Natural killer cell (primary cell): ENCODE measurements around the gene CARD11. TPM values are rescaled to one million over a fixed set of nuclear protein-coding genes. Genes with fewer than 3 reads are reported as not detected.

ENCODE experiments used
- ATAC-seq, 3 donors: fragments of 150-1000 bp in 2 of 3; fragments of 200-7000 bp in 1 of 3; cut with Tn5 transposase; 1 replicate in 1 of 3; 2 replicates in 2 of 3; pipeline ENCODE4 v1.10.0; 2021; ENCODE audit warnings: mild to moderate bottlenecking in 2 of 3, moderate library complexity in 2 of 3
- DNase-seq, 2 donors: peaks; one replicate each; pipeline versions ENCODE4 v3.0.0 to v3.0.0-alpha.2; 2013 to 2021; ENCODE audit warnings: mixed read lengths in 1 of 2
- H3K27ac ChIP-seq: one replicate; pipeline ENCODE4 v1.5.1; 2013; ENCODE audit warnings: mild to moderate bottlenecking, low read length
- H3K27me3 ChIP-seq: one replicate; pipeline ENCODE4 v1.6.1; 2013; ENCODE audit warnings: low read length; ENCODE audit not compliant: control insufficient read depth, insufficient read depth
- H3K36me3 ChIP-seq: one replicate; pipeline ENCODE4 v1.6.1; 2013; ENCODE audit warnings: low read length; ENCODE audit not compliant: control insufficient read depth, insufficient read depth
- H3K4me1 ChIP-seq: one replicate; pipeline ENCODE4 v1.6.1; 2013; ENCODE audit warnings: low read length; ENCODE audit not compliant: control insufficient read depth, insufficient read depth
- H3K4me3 ChIP-seq: one replicate; pipeline ENCODE4 v1.5.1; 2013; ENCODE audit warnings: low read length
- H3K9me3 ChIP-seq: one replicate; pipeline ENCODE4 v1.6.1; 2013; ENCODE audit warnings: low read length; ENCODE audit not compliant: control insufficient read depth, insufficient read depth
- H3K27ac Mint-ChIP-seq, 2 donors: one replicate each; pipeline ENCODE4 v1.8.0; 2022; ENCODE audit warnings: mild to moderate bottlenecking in 2 of 2, mixed read lengths in 2 of 2, moderate library complexity in 1 of 2
- H3K27me3 Mint-ChIP-seq, 2 donors: one replicate each; pipeline ENCODE4 v1.8.0; 2022; ENCODE audit warnings: low read depth in 2 of 2, mixed read lengths in 2 of 2
- H3K36me3 Mint-ChIP-seq: one replicate; pipeline ENCODE4 v1.8.0; 2022; ENCODE audit warnings: mixed read lengths
- H3K4me1 Mint-ChIP-seq, 2 donors: one replicate each; pipeline ENCODE4 v1.8.0; 2022; ENCODE audit warnings: mixed read lengths in 2 of 2
- H3K4me3 Mint-ChIP-seq: one replicate; pipeline ENCODE4 v1.8.0; 2022; ENCODE audit warnings: mild to moderate bottlenecking, moderate library complexity, mixed read lengths
- H3K9me3 Mint-ChIP-seq, 2 donors: one replicate each; pipeline ENCODE4 v1.8.0; 2022; ENCODE audit warnings: mixed read lengths in 2 of 2
- WGBS: methylation state at CpG from one replicate; pipeline ENCODE4 v1.1.7; 2013; ENCODE audit warnings: missing lambda C conversion rate; ENCODE audit not compliant: insufficient coverage; 5-methylcytosine and 5-hydroxymethylcytosine counted together
- intact Hi-C: fragments of 100-400 bp; cut with micrococcal nuclease; formaldehyde crosslinking; loops from one replicate; pipeline ENCODE4 v1.14.2; 2022
- total RNA-seq, 4 donors: library from RNA; stranded (reverse); fragments of 120-200 nt in 1 of 4; gene quantifications; one replicate each; pipeline versions ENCODE4 v1.2.3 to v1.2.4, GENCODE V29; 2013 to 2022
- TF ChIP-seq, protein P1 (sequence below): fragments of 200-600 bp; IDR thresholded peaks from one replicate; pipeline ENCODE4 v1.8.0; 2022; ENCODE audit warnings: antibody characterized with exemption

CARD11 gene
- total RNA-seq, 3 donors from 2014 or later (not counting 1 experiment from before 2014, with no cell fraction given), result 196 to 233 (median 199) TPM

DNA sequence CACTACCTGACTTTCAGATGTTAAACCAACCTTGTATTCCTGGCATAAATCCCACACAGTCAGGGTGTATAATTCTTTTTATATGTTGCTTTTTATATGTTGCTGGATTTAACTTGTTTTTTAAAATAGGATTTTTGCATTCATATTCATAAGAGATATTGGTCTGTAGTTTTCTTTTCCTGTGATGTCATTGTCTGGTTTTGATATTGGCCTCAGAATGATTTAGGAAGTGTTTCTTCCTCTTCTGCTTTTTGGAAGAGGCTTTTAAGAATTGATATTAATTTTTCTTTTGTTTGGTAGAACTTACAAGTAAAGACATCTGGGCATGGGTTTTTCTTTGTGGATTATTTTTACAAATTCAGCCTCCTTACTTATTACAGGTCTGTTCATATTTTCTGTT lies 93.1 kb downstream of the CARD11 start:
- Histone ChIP-seq H3K9me3 (no peaks in the 10 kb centered on the region), H3K36me3 (peaks cover 30% of the 10 kb centered on the region), H3K4me1 (peaks cover 36% of the 10 kb centered on the region), H3K27me3 (no peaks in the 10 kb centered on the region), H3K27ac (peak overlapping the region; percentile 27), H3K4me3 (no peak overlapping the region)
- Mint-ChIP-seq H3K9me3 (no peaks in the 10 kb centered on the region), H3K36me3 (peaks cover 26% of the 10 kb centered on the region), H3K27me3 (no peaks in the 10 kb centered on the region), H3K27ac (peak overlapping the region; percentile 85 to 91), H3K4me1 (peaks cover 68 to 77% of the 10 kb centered on the region in 2 donors), H3K4me3 (peak overlapping the region; percentile 43)
- no peak for ATAC-seq
- intact Hi-C loops, result loop anchor here (5.0 kb wide), 2 partner anchors 87 to 197 kb away; no protein-coding TSS in a partner anchor
- DNase-seq, result no peak
- TF ChIP-seq, protein P1, sequence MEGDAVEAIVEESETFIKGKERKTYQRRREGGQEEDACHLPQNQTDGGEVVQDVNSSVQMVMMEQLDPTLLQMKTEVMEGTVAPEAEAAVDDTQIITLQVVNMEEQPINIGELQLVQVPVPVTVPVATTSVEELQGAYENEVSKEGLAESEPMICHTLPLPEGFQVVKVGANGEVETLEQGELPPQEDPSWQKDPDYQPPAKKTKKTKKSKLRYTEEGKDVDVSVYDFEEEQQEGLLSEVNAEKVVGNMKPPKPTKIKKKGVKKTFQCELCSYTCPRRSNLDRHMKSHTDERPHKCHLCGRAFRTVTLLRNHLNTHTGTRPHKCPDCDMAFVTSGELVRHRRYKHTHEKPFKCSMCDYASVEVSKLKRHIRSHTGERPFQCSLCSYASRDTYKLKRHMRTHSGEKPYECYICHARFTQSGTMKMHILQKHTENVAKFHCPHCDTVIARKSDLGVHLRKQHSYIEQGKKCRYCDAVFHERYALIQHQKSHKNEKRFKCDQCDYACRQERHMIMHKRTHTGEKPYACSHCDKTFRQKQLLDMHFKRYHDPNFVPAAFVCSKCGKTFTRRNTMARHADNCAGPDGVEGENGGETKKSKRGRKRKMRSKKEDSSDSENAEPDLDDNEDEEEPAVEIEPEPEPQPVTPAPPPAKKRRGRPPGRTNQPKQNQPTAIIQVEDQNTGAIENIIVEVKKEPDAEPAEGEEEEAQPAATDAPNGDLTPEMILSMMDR, result no peak

DNA sequence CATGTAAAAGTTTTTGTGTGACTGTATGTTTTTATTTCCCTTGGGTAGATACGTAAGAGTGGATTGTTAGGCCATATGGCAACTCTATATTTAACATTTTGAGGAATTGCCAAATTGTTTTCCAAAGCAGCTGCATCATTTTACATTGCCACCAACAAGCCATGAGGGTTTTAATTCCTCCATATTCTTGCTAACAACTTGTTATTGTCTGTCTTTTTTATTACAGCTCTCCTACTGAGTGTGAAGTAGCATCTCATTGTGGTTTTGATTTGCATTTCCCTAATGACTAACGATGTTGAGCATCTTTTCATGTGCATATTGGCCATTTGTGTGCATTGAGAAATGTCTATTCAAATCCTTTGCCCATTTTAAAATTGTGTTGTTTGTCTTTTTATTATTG lies 94.9 kb downstream of the CARD11 start:
- Histone ChIP-seq H3K27ac (no peak overlapping the region), H3K4me1 (peaks cover 18% of the 10 kb centered on the region), H3K9me3 (no peaks in the 10 kb centered on the region), H3K4me3 (no peak overlapping the region), H3K36me3 (peaks cover 43% of the 10 kb centered on the region), H3K27me3 (no peaks in the 10 kb centered on the region)
- H3K4me1 Mint-ChIP-seq, result peaks cover 61 to 62% of the 10 kb centered on the region in 2 donors
- peak overlapping the region; percentile 25 for H3K4me3 Mint-ChIP-seq
- no peaks in the 10 kb centered on the region for H3K9me3 Mint-ChIP-seq
- intact Hi-C loops, result loop anchor here (5.0 kb wide), 1 partner anchor 34 kb away; no protein-coding TSS in a partner anchor
- H3K27me3 Mint-ChIP-seq, result no peaks in the 10 kb centered on the region
- H3K36me3 Mint-ChIP-seq, result peaks cover 40% of the 10 kb centered on the region
- TF ChIP-seq, protein P1, result no peak
- 67% methylated on average over 2 of the region's 2 CpGs for WGBS
- DNase-seq, result no peak
- H3K27ac Mint-ChIP-seq, result peak overlapping the region; percentile 85 to 91
- ATAC-seq, result peak; percentile 62 to 72 (median 72)

DNA sequence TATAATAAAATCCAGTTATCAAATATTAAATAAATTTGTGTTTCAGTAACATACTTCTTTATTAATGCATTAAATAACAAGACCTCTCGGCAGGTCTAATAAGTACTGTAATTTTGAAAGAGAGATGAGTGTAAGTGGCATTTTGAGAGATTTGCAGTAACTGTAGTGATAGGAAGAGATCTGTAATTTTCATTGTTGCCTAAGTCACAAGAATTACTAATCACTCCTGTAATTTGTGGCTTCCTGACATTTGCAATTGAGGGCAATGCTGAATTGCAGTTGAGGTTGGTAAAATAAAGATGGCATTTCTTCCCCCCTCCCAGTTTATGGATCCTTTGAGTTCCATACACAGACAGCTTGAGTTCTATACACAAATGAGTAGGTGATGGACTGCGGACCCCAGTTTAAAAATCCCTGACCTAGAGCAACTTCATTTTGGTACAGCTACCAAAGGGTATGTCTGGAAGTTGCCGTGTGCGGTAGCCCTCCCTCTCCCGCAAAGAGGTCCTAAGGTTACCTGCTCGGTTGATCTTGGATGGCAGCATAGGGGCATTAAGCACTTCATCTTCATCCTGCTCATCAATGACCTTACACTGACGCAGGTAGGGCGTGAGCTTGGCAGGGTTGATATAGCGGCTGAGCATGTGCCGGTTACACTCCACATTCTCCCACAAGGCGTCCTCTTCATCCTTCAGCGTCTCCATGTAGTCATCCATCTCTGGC lies 96.4 kb downstream of the CARD11 start:
- DNase-seq (no peak), ATAC-seq (no peak)
- peak overlapping the region; percentile 60 to 67 for H3K27ac Mint-ChIP-seq
- intact Hi-C loops, result loop anchor here (5.0 kb wide), 1 partner anchor 35 kb away; no protein-coding TSS in a partner anchor
- H3K4me1 ChIP-seq, result peaks cover 3% of the 10 kb centered on the region
- TF ChIP-seq, protein P1, result no peak
- H3K27ac ChIP-seq, result no peak overlapping the region
- no peaks in the 10 kb centered on the region for H3K9me3 Mint-ChIP-seq
- no peak overlapping the region for H3K4me3 Mint-ChIP-seq
- no peaks in the 10 kb centered on the region for H3K9me3 ChIP-seq
- no peaks in the 10 kb centered on the region for H3K27me3 Mint-ChIP-seq
- no peak overlapping the region for H3K4me3 ChIP-seq
- peaks cover 40% of the 10 kb centered on the region for H3K36me3 Mint-ChIP-seq
- peaks cover 52% of the 10 kb centered on the region for H3K36me3 ChIP-seq
- H3K4me1 Mint-ChIP-seq, result peaks cover 48 to 54% of the 10 kb centered on the region in 2 donors
- whole genome bisulfite sequencing, result 98% methylated on average over 11 of the region's 12 CpGs
- H3K27me3 ChIP-seq, result no peaks in the 10 kb centered on the region
